Vagina (tissue), 2 donors: ENCODE results near the gene DSC3.

Experiments
- CTCF ChIP-seq, 3 experiments: fragments of 450-650 bp in 2 of 3; fragments of 200-600 bp in 1 of 3; sonication (generic) in 1 of 3; IDR thresholded peaks; one replicate each; pipeline ENCODE4 v1.5.1; 2017 to 2019; ENCODE audit warnings: antibody characterized with exemption in 3 of 3, mild to moderate bottlenecking in 2 of 3, moderate library complexity in 2 of 3
- POLR2A ChIP-seq, 2 donors: fragments of 450-650 bp; IDR thresholded peaks; one replicate each; pipeline ENCODE4 v1.6.1; 2017; ENCODE audit warnings: antibody characterized with exemption in 2 of 2, mild to moderate bottlenecking in 2 of 2, moderate library complexity in 2 of 2
- POLR2AphosphoS5 ChIP-seq, 2 donors: sonication (generic); formaldehyde crosslinking; IDR thresholded peaks; one replicate each; pipeline ENCODE4 v1.9.0; 2017; ENCODE audit warnings: antibody characterized with exemption in 2 of 2, mild to moderate bottlenecking in 2 of 2, low read depth in 1 of 2; ENCODE audit not compliant: insufficient read depth in 1 of 2

- TF ChIP-seq POLR2AphosphoS5 (IDR thresholded peaks at IDR 0.05; ENCODE audit: insufficient read depth in 1 of 2, low read depth in 1 of 2) = no peak
- TF ChIP-seq CTCF (IDR thresholded peaks at IDR 0.05) = no peak
- TF ChIP-seq POLR2A (IDR thresholded peaks at IDR 0.05) = no peak
These were observed 72.8 kb downstream of the DSC3 start for GRCh38 chr18:30969670-30970170.
